ENCODE data around the gene PCBP2. TPM values are rescaled to one million over a fixed set of nuclear protein-coding genes. Genes with fewer than 3 reads are reported as not detected.

The PCBP2 gene
- total and polyA plus RNA-seq, 8 donors = 634 to 1,132 (median 1,042) TPM

DNA sequence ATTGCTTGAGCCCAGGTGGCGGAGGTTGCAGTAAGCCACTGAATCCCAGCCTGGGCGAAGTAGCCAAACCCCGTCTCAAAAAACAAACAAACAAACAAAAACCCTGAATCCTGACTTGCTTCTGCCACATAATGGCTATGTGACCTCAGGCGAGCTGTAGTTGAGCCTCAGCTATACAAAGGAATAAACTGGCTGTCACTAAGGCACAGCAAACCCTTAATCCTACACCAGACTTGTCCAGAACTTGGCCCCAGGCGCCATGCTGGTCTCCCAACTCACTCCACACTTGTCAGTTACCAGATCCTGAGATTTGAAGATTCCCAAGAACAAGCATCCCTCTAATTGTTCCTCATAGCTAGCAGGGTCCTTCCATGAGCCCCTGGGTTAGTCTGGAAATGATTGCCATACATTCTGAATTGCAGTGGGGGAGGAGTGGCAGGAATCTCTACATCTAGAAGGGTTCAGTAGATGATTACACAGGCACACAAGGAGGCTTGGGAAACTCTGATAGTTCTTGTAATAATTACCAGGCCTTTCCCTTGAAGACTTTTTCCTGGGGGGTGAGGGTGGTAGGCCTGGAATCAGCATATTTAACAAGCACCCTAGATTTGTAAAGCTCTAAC, 37.5 kb downstream of the PCBP2 start:
- H3K36me3 ChIP-seq = peaks cover 0 to 36% of the 10 kb centered on the region in 2 donors
- intact Hi-C loops (cut with DNase I) = no loop called here
- TF ChIP-seq, protein P1, sequence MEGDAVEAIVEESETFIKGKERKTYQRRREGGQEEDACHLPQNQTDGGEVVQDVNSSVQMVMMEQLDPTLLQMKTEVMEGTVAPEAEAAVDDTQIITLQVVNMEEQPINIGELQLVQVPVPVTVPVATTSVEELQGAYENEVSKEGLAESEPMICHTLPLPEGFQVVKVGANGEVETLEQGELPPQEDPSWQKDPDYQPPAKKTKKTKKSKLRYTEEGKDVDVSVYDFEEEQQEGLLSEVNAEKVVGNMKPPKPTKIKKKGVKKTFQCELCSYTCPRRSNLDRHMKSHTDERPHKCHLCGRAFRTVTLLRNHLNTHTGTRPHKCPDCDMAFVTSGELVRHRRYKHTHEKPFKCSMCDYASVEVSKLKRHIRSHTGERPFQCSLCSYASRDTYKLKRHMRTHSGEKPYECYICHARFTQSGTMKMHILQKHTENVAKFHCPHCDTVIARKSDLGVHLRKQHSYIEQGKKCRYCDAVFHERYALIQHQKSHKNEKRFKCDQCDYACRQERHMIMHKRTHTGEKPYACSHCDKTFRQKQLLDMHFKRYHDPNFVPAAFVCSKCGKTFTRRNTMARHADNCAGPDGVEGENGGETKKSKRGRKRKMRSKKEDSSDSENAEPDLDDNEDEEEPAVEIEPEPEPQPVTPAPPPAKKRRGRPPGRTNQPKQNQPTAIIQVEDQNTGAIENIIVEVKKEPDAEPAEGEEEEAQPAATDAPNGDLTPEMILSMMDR (IDR thresholded peaks at IDR 0.05) = no peak
- no peak for ATAC-seq
- H3K27me3 ChIP-seq = no peaks in the 10 kb centered on the region
- H3K4me3 ChIP-seq = no peak overlapping the region
- no peaks in the 10 kb centered on the region for H3K9me3 ChIP-seq
- DNase-seq = no peak
- peaks cover 10 to 29% of the 10 kb centered on the region in 2 donors for H3K4me1 ChIP-seq
- H3K27ac ChIP-seq = no peak overlapping the region

DNA sequence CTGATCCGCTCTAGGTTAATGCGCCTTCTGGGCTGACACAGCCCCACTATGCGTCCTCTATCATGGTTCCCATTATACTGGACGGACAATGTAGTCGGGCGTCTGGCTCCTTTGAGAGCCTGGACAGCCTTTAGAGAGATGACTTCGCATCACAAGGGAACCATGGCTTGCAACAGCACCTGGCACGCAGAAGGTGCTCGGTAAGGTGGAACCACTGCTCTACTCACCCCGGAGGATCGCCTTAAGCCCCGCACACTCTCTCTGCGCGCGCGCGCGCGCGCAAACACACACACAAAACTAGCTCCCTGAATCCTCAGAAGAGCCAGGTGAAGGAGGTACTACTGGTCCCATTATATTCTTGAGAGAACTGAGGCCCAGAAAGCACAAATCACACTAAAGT, 40.3 kb downstream of the PCBP2 start:
- no peak for ATAC-seq
- Histone ChIP-seq H3K9me3 (no peaks in the 10 kb centered on the region), H3K27me3 (no peaks in the 10 kb centered on the region), H3K4me1 (peaks cover 25 to 43% of the 10 kb centered on the region in 2 donors), H3K27ac (peak overlapping the region; percentile 82 to 86), H3K4me3 (peak overlapping the region; percentile 39 to 52), H3K36me3 (peaks cover 0 to 7% of the 10 kb centered on the region in 2 donors)
- intact Hi-C loops (cut with DNase I) = no loop called here
- TF ChIP-seq, protein P1 (IDR thresholded peaks at IDR 0.05) = no peak
- DNase-seq = no peak

DNA sequence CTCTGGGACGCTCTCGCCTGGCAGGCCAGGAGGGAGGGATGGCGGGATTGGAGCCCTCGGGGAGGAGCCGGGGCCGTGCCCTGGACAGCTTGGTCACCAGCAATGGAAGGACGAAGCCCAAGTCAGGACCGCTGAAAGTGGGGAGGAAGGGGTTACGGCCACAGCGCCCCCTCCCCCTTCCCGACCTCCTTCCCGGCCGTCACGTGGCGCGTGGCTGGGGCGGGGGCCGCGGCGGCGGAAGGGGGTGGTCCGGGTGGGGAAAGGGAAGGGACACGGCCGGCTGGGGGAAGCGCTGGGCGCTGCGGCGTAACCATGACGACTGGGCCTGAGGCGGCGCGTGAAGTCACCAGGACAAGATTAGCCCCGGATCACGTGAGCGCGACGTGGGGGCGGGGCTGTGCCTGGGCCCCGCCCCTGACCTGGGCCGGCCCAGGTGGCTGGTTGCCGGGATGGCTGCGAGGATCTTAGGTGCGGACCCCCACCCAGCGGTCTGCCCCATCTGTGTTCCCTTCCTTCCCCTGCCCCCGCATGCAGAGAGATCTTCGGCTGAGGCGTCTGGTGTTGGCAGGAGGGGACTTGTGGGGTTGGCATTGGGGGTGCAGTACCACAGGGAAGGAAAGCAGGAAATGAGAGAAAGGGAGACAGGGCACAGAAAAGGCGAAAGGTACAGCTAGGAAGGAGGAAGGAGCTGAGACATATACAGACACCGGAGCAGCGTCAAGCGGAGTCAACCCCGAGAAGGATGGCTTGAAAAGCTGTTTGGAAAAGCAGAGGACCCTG, 41.1 kb downstream of the PCBP2 start:
- peak; percentile 96 for ATAC-seq
- Histone ChIP-seq H3K9me3 (no peaks in the 10 kb centered on the region), H3K4me1 (peaks cover 25 to 40% of the 10 kb centered on the region in 2 donors), H3K36me3 (no peaks in the 10 kb centered on the region), H3K4me3 (peak overlapping the region; percentile 39 to 52), H3K27me3 (no peaks in the 10 kb centered on the region), H3K27ac (peak overlapping the region; percentile 82 to 86)
- TF ChIP-seq, protein P1 (IDR thresholded peaks at IDR 0.05) = no peak
- peak; percentile 95 to 99 (median 98) for DNase-seq
- intact Hi-C loops (cut with DNase I) = no loop called here

DNA sequence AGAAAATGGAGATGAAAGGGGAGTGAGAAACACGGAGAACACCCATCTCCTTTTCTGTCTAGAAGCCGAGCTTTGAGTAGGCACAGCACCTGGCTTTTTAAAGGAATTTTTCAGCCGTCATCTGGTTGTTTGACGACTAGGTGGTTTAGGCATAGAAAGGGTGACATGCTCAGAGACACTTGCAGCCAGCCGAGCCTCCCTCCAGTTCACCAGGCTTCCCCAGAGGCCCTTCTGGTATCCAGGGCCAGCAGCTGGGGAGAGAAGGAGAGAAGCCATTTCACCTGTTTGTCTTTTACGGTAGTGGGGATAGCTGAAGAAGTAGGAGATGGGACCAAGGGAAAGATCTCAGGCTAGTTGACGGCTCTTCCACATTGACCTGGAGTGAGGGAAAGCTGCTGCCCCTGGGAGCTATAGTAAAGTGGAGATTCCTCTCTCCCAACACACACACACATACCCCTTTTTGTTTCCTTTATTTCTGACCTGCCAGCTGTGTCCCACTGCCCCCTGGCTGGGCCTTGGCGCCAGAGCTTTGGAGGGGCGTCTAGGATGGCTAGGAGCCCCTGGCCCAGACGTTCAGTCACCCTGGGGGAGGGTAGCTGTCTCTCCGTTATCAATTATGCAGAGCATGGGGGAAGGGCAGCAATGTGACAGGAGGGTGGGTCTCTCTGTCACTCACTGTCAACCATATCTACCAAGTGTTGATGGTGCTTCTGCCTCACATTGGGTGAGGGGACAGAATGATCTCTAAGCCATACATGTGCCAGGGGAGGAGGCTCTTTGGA, 41.9 kb downstream of the PCBP2 start:
- Histone ChIP-seq H3K9me3 (no peaks in the 10 kb centered on the region), H3K27ac (peak overlapping the region; percentile 82 to 86), H3K4me1 (peaks cover 25 to 46% of the 10 kb centered on the region in 2 donors), H3K27me3 (no peaks in the 10 kb centered on the region), H3K36me3 (no peaks in the 10 kb centered on the region), H3K4me3 (peak overlapping the region; percentile 39 to 52)
- intact Hi-C loops (cut with DNase I) = no loop called here
- TF ChIP-seq, protein P1 (IDR thresholded peaks at IDR 0.05) = no peak
- ATAC-seq = no peak
- no peak for DNase-seq
